PC-3 (cell line): Measurements from ENCODE around the gene PREB.

Experiments used
- EZH2 ChIP-seq: fragments of 300-600 bp; sonication (generic); IDR thresholded peaks from one replicate; pipeline ENCODE4 v1.6.1; 2017; ENCODE audit warnings: antibody characterized with exemption, mild to moderate bottlenecking, low read length; ENCODE audit not compliant: unreplicated experiment
- EZH2phosphoT487 ChIP-seq: fragments of 300-600 bp; sonication (generic); IDR thresholded peaks from 2 replicates; pipeline ENCODE4 v1.6.1; 2018; ENCODE audit warnings: mild to moderate bottlenecking, antibody characterized with exemption, low read length, borderline replicate concordance
- TF ChIP-seq, protein P1 (sequence below): fragments of 300-600 bp; sonication (generic); conservative IDR thresholded peaks from 2 replicates; pipeline ENCODE4 v1.5.1; 2017; ENCODE audit warnings: antibody characterized with exemption, low read depth, mild to moderate bottlenecking, low read length

DNA sequence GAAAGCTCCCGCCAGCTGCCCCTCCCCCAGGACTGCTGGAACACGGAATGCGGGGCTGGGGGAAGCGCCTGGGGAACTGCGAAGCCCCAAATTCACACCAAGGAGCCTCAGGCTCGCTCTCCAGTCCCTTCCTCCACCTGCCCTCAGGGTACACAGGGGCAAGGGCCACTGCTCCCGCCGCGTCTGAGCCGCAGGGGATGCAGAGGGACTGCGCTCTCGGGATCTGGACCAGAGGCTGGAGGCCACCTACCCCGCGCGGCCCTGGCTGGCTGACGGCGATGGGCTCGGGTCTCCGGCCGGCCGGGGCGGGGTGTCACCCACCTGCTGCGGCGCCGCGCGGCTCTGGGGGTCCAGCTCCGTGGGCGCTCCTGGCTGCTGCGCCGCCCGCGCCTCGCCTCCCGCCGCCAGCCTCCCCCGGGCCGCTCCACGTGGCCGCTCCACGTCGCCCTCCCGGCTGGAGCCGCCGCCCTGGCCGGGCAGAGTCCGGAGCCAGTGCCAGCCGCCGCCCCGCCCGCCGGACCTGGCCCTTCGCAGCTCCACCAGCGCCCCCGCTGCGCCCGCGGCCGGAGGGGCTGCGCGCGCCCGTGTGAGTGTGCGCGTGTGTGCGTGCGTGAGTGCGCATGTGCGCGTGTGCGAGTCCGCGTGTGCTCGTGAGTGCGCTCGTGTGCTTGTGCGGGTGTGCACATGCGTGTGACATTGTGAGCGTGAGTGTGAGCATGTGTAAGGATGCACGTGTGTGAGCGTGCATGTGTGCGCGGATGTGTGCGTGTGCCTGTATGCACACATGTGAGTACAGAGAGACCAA lies 15.7 kb downstream of the PREB start, which contains the start of gene CGREF1:
- TF ChIP-seq, protein P1, sequence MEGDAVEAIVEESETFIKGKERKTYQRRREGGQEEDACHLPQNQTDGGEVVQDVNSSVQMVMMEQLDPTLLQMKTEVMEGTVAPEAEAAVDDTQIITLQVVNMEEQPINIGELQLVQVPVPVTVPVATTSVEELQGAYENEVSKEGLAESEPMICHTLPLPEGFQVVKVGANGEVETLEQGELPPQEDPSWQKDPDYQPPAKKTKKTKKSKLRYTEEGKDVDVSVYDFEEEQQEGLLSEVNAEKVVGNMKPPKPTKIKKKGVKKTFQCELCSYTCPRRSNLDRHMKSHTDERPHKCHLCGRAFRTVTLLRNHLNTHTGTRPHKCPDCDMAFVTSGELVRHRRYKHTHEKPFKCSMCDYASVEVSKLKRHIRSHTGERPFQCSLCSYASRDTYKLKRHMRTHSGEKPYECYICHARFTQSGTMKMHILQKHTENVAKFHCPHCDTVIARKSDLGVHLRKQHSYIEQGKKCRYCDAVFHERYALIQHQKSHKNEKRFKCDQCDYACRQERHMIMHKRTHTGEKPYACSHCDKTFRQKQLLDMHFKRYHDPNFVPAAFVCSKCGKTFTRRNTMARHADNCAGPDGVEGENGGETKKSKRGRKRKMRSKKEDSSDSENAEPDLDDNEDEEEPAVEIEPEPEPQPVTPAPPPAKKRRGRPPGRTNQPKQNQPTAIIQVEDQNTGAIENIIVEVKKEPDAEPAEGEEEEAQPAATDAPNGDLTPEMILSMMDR, result no peak
- TF ChIP-seq EZH2phosphoT487 (no peak), EZH2 (no peak)
